HFFc6 (cell line): ENCODE data around the gene LRRC27. TPM values are rescaled to one million over a fixed set of nuclear protein-coding genes. Genes with fewer than 3 reads are reported as not detected.

Experiments used
- DNase-seq: peaks from one replicate; pipeline ENCODE4 v3.0.0-alpha.2; 2018
- H3K27ac Mint-ChIP-seq: 2 replicates; pipeline ENCODE4 v1.8.0; 2020; ENCODE audit warnings: mild to moderate bottlenecking, mixed read lengths
- H3K27me3 Mint-ChIP-seq: 2 replicates; pipeline ENCODE4 v1.8.0; 2021; ENCODE audit warnings: mild to moderate bottlenecking, moderate library complexity, mixed read lengths; ENCODE audit not compliant: insufficient read depth
- H3K36me3 Mint-ChIP-seq: 2 replicates; pipeline ENCODE4 v1.8.0; 2021; ENCODE audit warnings: low read depth, mixed read lengths
- H3K4me1 Mint-ChIP-seq: 2 replicates; pipeline ENCODE4 v1.8.0; 2020; ENCODE audit warnings: low read depth, mixed read lengths
- H3K4me3 Mint-ChIP-seq: 2 replicates; pipeline ENCODE4 v1.8.0; 2020; ENCODE audit warnings: mild to moderate bottlenecking, moderate library complexity, mixed read lengths
- H3K9me3 Mint-ChIP-seq: 2 replicates; pipeline ENCODE4 v1.8.0; 2020; ENCODE audit warnings: mild to moderate bottlenecking, mixed read lengths
- total RNA-seq, 6 experiments: library from RNA; stranded (reverse); fragmentation: NEBNext Ultra II Directional; extraction: Animal tissue kit (Norgen Biotek cat#: 25700); gene quantifications; 2 replicates in 1 of 6; 3 replicates in 5 of 6; pipeline ENCODE4 v1.2.3, GENCODE V29; 2021
- TF ChIP-seq, protein P1 (sequence below): fragments of 200-600 bp; sonication (generic); IDR thresholded peaks from 2 replicates; pipeline ENCODE4 v1.5.0; 2021; ENCODE audit warnings: antibody characterized with exemption, mild to moderate bottlenecking

Gene LRRC27
- total RNA-seq, 6 experiments from 2014 or later = 4.7 to 6.7 (median 6.0) TPM

- Mint-ChIP-seq H3K4me1 (peaks cover 19% of the 10 kb centered on the region), H3K9me3 (no peaks in the 10 kb centered on the region), H3K27me3 (peaks cover 10% of the 10 kb centered on the region), H3K4me3 (no peak overlapping the region), H3K36me3 (peaks cover 10% of the 10 kb centered on the region), H3K27ac (no peak overlapping the region)
- TF ChIP-seq, protein P1, sequence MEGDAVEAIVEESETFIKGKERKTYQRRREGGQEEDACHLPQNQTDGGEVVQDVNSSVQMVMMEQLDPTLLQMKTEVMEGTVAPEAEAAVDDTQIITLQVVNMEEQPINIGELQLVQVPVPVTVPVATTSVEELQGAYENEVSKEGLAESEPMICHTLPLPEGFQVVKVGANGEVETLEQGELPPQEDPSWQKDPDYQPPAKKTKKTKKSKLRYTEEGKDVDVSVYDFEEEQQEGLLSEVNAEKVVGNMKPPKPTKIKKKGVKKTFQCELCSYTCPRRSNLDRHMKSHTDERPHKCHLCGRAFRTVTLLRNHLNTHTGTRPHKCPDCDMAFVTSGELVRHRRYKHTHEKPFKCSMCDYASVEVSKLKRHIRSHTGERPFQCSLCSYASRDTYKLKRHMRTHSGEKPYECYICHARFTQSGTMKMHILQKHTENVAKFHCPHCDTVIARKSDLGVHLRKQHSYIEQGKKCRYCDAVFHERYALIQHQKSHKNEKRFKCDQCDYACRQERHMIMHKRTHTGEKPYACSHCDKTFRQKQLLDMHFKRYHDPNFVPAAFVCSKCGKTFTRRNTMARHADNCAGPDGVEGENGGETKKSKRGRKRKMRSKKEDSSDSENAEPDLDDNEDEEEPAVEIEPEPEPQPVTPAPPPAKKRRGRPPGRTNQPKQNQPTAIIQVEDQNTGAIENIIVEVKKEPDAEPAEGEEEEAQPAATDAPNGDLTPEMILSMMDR = no peak
- no peak for DNase-seq
These were observed 38.7 kb downstream of the LRRC27 start for GRCh38 chr10:132370426-132371340.

- peaks cover 19% of the 10 kb centered on the region for H3K4me1 Mint-ChIP-seq
These were observed 39.7 kb downstream of the LRRC27 start for GRCh38 chr10:132371641-132372081.

DNA sequence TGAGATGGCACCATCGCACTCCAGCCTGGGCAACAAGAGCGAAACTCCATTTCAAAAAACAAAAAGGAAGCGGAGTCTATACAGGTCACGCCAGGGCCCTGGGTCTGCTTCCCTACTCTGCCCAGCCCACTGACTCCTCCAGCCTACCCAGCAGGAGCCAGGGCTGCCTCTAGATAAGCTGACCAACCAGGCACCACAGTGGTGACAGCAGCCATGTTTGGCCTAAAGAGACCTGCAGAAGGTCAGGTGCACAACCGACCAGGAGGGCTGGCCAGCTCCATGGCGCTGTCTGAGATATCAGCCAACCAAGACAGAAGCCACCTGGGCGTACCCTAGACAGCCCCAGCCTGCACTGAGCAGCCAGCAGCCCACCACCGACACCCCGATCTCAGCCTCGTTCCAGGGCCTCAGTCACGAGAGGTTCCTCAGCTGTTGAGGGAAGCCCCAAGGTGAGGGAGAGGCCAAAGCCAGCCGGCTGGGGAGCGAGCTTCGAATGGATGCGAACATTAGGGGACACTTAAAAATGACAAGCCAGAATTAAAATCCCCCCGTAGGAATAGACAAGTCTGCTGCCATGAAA is 40.6 kb downstream of the LRRC27 start:
- TF ChIP-seq, protein P1 = no peak

More at GRCh38 chr10:132371641-132372081, 39.7 kb downstream of the LRRC27 start:
- DNase-seq = no peak
- Mint-ChIP-seq H3K36me3 (peaks cover 10% of the 10 kb centered on the region), H3K27ac (no peak overlapping the region), H3K27me3 (peaks cover 12% of the 10 kb centered on the region), H3K4me3 (no peak overlapping the region), H3K9me3 (no peaks in the 10 kb centered on the region)
- TF ChIP-seq, protein P1 = peak; percentile 67

DNA sequence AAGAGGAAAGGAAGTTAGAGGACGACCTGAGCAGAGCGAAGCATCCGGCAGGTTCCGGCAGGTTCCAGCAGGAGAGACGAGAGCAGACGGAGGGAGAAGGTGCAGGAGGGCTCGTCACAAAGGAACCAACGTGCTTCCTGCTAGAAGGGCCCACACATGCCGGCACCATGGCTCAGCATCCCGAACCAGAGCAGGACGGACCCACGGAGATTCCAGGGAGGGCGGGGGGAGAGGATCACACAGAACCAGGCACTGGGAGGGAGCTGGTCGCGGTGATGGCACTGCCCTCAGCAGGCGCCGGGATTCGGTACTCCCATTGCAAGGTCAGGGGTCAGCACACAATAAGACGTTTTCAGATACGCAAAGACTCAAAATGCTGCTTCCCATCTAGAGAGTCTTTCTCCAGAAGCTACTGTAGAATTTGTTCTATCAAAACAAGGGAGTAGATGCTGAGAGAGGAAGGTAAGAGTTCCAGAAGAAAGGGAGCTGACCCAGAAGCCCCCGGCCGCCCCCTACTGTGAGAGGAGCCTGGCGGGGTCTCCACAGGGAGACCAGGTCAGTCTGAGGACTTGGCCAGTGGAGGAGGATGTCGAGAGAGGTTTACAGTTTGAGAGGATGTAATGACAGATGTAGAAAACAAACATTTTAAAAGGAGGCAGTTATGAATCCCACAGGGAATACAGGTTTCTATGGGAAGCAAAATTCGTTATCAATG is 41.4 kb downstream of the LRRC27 start:
- Mint-ChIP-seq H3K27me3 (peaks cover 15% of the 10 kb centered on the region), H3K27ac (no peak overlapping the region), H3K9me3 (no peaks in the 10 kb centered on the region)

More for the DNA sequence above, 40.6 kb downstream of the LRRC27 start:
- no peak overlapping the region for H3K27ac Mint-ChIP-seq
- no peaks in the 10 kb centered on the region for H3K9me3 Mint-ChIP-seq
- no peak overlapping the region for H3K4me3 Mint-ChIP-seq
- peaks cover 12% of the 10 kb centered on the region for H3K27me3 Mint-ChIP-seq
- peaks cover 1% of the 10 kb centered on the region; the same call in 1 of the 2 replicates for H3K36me3 Mint-ChIP-seq
- peaks cover 19% of the 10 kb centered on the region for H3K4me1 Mint-ChIP-seq
- no peak for DNase-seq

GRCh38 chr10:132374176-132374575 is 42.2 kb downstream of the LRRC27 start:
- DNase-seq = no peak
- Mint-ChIP-seq H3K27me3 (peaks cover 20% of the 10 kb centered on the region), H3K27ac (no peak overlapping the region), H3K9me3 (no peaks in the 10 kb centered on the region), H3K4me1 (peaks cover 7% of the 10 kb centered on the region), H3K4me3 (no peak overlapping the region), H3K36me3 (no peaks in the 10 kb centered on the region)
- TF ChIP-seq, protein P1 = no peak

More for the DNA sequence above, 41.4 kb downstream of the LRRC27 start:
- no peaks in the 10 kb centered on the region for H3K36me3 Mint-ChIP-seq
- DNase-seq = no peak
- peaks cover 15% of the 10 kb centered on the region for H3K4me1 Mint-ChIP-seq
- TF ChIP-seq, protein P1 = no peak
- no peak overlapping the region for H3K4me3 Mint-ChIP-seq
